Keratinocyte (primary cell): ENCODE data around the gene CCDC88B. TPM values are rescaled to one million over a fixed set of nuclear protein-coding genes. Genes with fewer than 3 reads are reported as not detected.

ENCODE experiments used
- DNase-seq: peaks from one replicate; pipeline ENCODE4 v3.0.0-alpha.2; 2011; ENCODE audit warnings: low read depth, missing footprints, low spot score
- FAIRE-seq: peaks from 2 replicates; lab custom pipeline; 2011; peaks lifted over from hg19 to GRCh38; lab: Jason Lieb, UNC
- H2AFZ ChIP-seq: 2 replicates; pipeline ENCODE4 v1.6.0; 2012; ENCODE audit warnings: low read length, control low read depth, inconsistent platforms; ENCODE audit not compliant: control insufficient read depth
- H3K27ac ChIP-seq: 2 replicates; pipeline ENCODE4 v1.5.1; 2011; ENCODE audit warnings: low read length; ENCODE audit not compliant: control insufficient read depth, insufficient read depth
- H3K27me3 ChIP-seq: 3 replicates; pipeline ENCODE4 v1.6.0; 2011; ENCODE audit warnings: low read length; ENCODE audit not compliant: control insufficient read depth, insufficient read depth; ENCODE audit errors: extremely low read depth
- H3K36me3 ChIP-seq, 2 experiments: 2 replicates in 1 of 2; 3 replicates in 1 of 2; pipeline ENCODE4 v1.5.1; 2011; ENCODE audit warnings: low read length in 2 of 2, mild to moderate bottlenecking in 1 of 2; ENCODE audit not compliant: control insufficient read depth in 2 of 2, insufficient read depth in 2 of 2; ENCODE audit errors: extremely low read depth in 1 of 2
- H3K4me1 ChIP-seq: 3 replicates; pipeline ENCODE4 v1.5.1; 2011; ENCODE audit warnings: low read length; ENCODE audit not compliant: control insufficient read depth, insufficient read depth; ENCODE audit errors: extremely low read depth
- H3K4me2 ChIP-seq: 3 replicates; pipeline ENCODE4 v1.6.0; 2011; ENCODE audit warnings: low read depth, low read length; ENCODE audit not compliant: control insufficient read depth, insufficient read depth; ENCODE audit errors: extremely low read depth
- H3K4me3 ChIP-seq, 3 experiments: fragments of 200-600 bp in 1 of 3; sonication (generic) in 1 of 3; 2 replicates in 2 of 3; 3 replicates in 1 of 3; pipeline ENCODE4 v1.5.1; 2011 to 2016; ENCODE audit warnings: low read length in 3 of 3, mild to moderate bottlenecking in 3 of 3, control low read depth in 2 of 3, inconsistent platforms in 1 of 3, low read depth in 1 of 3, mixed read lengths in 1 of 3, mixed run types in 1 of 3, moderate library complexity in 1 of 3; ENCODE audit not compliant: control insufficient read depth in 2 of 3, insufficient read depth in 2 of 3; ENCODE audit errors: extremely low read depth in 1 of 3
- H3K79me2 ChIP-seq: 2 replicates; pipeline ENCODE4 v1.6.0; 2012; ENCODE audit warnings: low read length; ENCODE audit not compliant: control insufficient read depth, insufficient read depth
- H3K9ac ChIP-seq: 3 replicates; pipeline ENCODE4 v1.6.0; 2011; ENCODE audit warnings: low read length; ENCODE audit not compliant: control insufficient read depth, insufficient read depth; ENCODE audit errors: extremely low read depth
- H3K9me1 ChIP-seq: 3 replicates; pipeline ENCODE4 v1.6.0; 2011; ENCODE audit warnings: low read length; ENCODE audit not compliant: control insufficient read depth, insufficient read depth; ENCODE audit errors: extremely low read depth
- H3K9me3 ChIP-seq: 2 replicates; pipeline ENCODE4 v1.5.1; 2012; ENCODE audit warnings: low read depth, low read length; ENCODE audit not compliant: control insufficient read depth
- H4K20me1 ChIP-seq: 3 replicates; pipeline ENCODE4 v1.6.0; 2011; ENCODE audit warnings: low read length; ENCODE audit not compliant: control insufficient read depth, insufficient read depth; ENCODE audit errors: extremely low read depth
- CTCF ChIP-seq, 3 experiments: IDR thresholded peaks in 1 of 3; conservative IDR thresholded peaks in 1 of 3; optimal IDR thresholded peaks in 1 of 3; 2 replicates in 2 of 3; 3 replicates in 1 of 3; pipeline versions ENCODE3 to v1.5.1; 2011; ENCODE audit warnings: low read length in 3 of 3, mild to moderate bottlenecking in 3 of 3, moderate library complexity in 2 of 3, control low read depth in 1 of 3, inconsistent platforms in 1 of 3; ENCODE audit not compliant: insufficient read depth in 2 of 3; ENCODE audit errors: extremely low read depth in 1 of 3
- EZH2 ChIP-seq: IDR thresholded peaks from one replicate; pipeline ENCODE4 v1.6.1; 2012; ENCODE audit warnings: inconsistent platforms, mild to moderate bottlenecking, low read length, moderate library complexity
- dilution Hi-C: fragments of 300-500 bp; cut with MboI; formaldehyde crosslinking; loops from one replicate; pipeline ENCODE4 v1.7.0; 2020; ENCODE audit warnings: low sequenced_read_pairs; ENCODE audit not compliant: extremely low pct_ligation_motif_present
- polyA plus RNA-seq, 5 experiments: library from polyadenylated mRNA; depleted of rRNA in 3 of 5; stranded (reverse) in 3 of 5; stranded (forward) in 1 of 5; unstranded in 1 of 5; fragments of >200 nt; gene quantifications; 1 replicate in 1 of 5; 2 replicates in 3 of 5; 3 replicates in 1 of 5; pipeline versions ENCODE4 v1.2.1 to v1.2.3, GENCODE V29; 2011 to 2012; ENCODE audit warnings: missing spikeins in 2 of 5, low read depth in 1 of 5, low replicate concordance in 1 of 5

CCDC88B gene
- polyA plus RNA-seq, 1 donor (not counting 4 experiments of a cell fraction or from before 2014, with no cell fraction given) = 3.7 TPM

- Histone ChIP-seq H3K27ac (no peak overlapping the region), H3K4me1 (no peaks in the 10 kb centered on the region), H3K36me3 (peaks cover 4 to 13% of the 10 kb centered on the region in 2 experiments), H3K27me3 (no peaks in the 10 kb centered on the region), H3K9me3 (no peaks in the 10 kb centered on the region), H2AFZ (no peak overlapping the region), H3K4me2 (no peak overlapping the region), H3K9ac (no peak overlapping the region), H3K9me1 (no peaks in the 10 kb centered on the region), H3K79me2 (peaks cover under 1% of the 10 kb centered on the region), H3K4me3 (no peak overlapping the region), H4K20me1 (no peaks in the 10 kb centered on the region)
- no peak for TF ChIP-seq EZH2
- no peak for TF ChIP-seq CTCF (optimal IDR thresholded peaks at IDR 0.05 in 1 of 3, IDR thresholded peaks at IDR 0.05 in 1 of 3, conservative IDR thresholded peaks at IDR 0.05 in 1 of 3; ENCODE audit: extremely low read depth in 1 of 3, insufficient read depth in 2 of 3, low read length in 3 of 3)
- no peak for DNase-seq
- dilution Hi-C loops = no loop called here
- no peak for FAIRE-seq
Observed at GRCh38 chr11:64372802-64373597, 33.0 kb downstream of the CCDC88B start.

- H3K9me3 ChIP-seq = no peaks in the 10 kb centered on the region
- H3K4me1 ChIP-seq = peaks cover 4% of the 10 kb centered on the region
- no peak for DNase-seq
- TF ChIP-seq CTCF (optimal IDR thresholded peaks at IDR 0.05 in 1 of 3, IDR thresholded peaks at IDR 0.05 in 1 of 3, conservative IDR thresholded peaks at IDR 0.05 in 1 of 3; ENCODE audit: extremely low read depth in 1 of 3, insufficient read depth in 2 of 3, low read length in 3 of 3) = no peak
- no peak for FAIRE-seq
- H3K36me3 ChIP-seq = peaks cover 4 to 13% of the 10 kb centered on the region in 2 experiments
- H3K27me3 ChIP-seq = no peaks in the 10 kb centered on the region
- no peak overlapping the region for H3K27ac ChIP-seq
- H4K20me1 ChIP-seq = no peaks in the 10 kb centered on the region
- no peak overlapping the region for H3K4me3 ChIP-seq
- no peak overlapping the region for H2AFZ ChIP-seq
- H3K4me2 ChIP-seq = no peak overlapping the region
- H3K9me1 ChIP-seq = no peaks in the 10 kb centered on the region
- dilution Hi-C loops = no loop called here
- H3K79me2 ChIP-seq = no peaks in the 10 kb centered on the region
- H3K9ac ChIP-seq = no peak overlapping the region
Observed at GRCh38 chr11:64373598-64373974, 33.6 kb downstream of the CCDC88B start.
